ENCODE data around the gene ATXN2. TPM values are rescaled to one million over a fixed set of nuclear protein-coding genes. Genes with fewer than 3 reads are reported as not detected.

Gene ATXN2
- total and polyA plus RNA-seq, 2 of the 4 experiments (the other 2 are of a cell fraction) = 12.4 to 66.5 TPM

GRCh38 chr12:111573476-111573875 is 25.6 kb downstream of the ATXN2 start:
- peaks cover 1% of the 10 kb centered on the region; the same call in 1 of the 2 replicates for H3K36me3 ChIP-seq (ENCODE audit: control insufficient read depth, insufficient read depth, low read length)
- no peak for ATAC-seq (ENCODE audit: low read depth)
- no peak for TF ChIP-seq ELK1 (IDR thresholded peaks at IDR 0.05; ENCODE audit: borderline replicate concordance, low read depth, low read length)
- no peak overlapping the region for H2AFZ ChIP-seq (replicated peaks; ENCODE audit: low read length, poor library complexity)
- ChIA-PET CTCF (interaction anchor here (0.6 kb wide), 1 partner anchor 296 kb away, joined by 3 read pairs; no protein-coding TSS in a partner anchor), POLR2A (ENCODE audit: unreplicated experiment) (no interaction called here)
- H2AK9ac ChIP-seq (replicated peaks; ENCODE audit: low read depth, low read length, poor library complexity) = no peak overlapping the region
- no peak overlapping the region for H2AK5ac ChIP-seq (ENCODE audit: low read depth, low read length)
- no peak overlapping the region for H3K23ac ChIP-seq (ENCODE audit: low read depth, low read length)
- H2BK15ac ChIP-seq (ENCODE audit: low read depth, low read length) = no peak overlapping the region
- dilution Hi-C loops (cut with HindIII; ENCODE audit: low sequenced_read_pairs, unreplicated experiment) (no loop called here), in situ Hi-C loops (cut with MboI; ENCODE audit: low sequenced_read_pairs) (no loop called here), intact Hi-C loops (cut with micrococcal nuclease) (no loop called here)
- peaks cover 16% of the 10 kb centered on the region for H3K4me1 ChIP-seq (ENCODE audit: control insufficient read depth, insufficient read depth, low read length)
- BruUV-seq (replicated peaks) = no TSS peak
- H4K91ac ChIP-seq (ENCODE audit: insufficient read depth, low read depth, low read length) = no peak overlapping the region
- no peak overlapping the region for H3K27ac ChIP-seq (ENCODE audit: insufficient read depth, low read length)
- DNase-seq = no peak
- no peak overlapping the region for H4K5ac ChIP-seq (ENCODE audit: low read depth, low read length)
- peaks cover 77% of the 10 kb centered on the region for H4K20me1 ChIP-seq (ENCODE audit: insufficient read depth, low read length)
- H3K56ac ChIP-seq (ENCODE audit: extremely low read depth, insufficient read depth, low read length) = no peak overlapping the region
- H3K18ac ChIP-seq (ENCODE audit: low read depth, low read length) = no peak overlapping the region
- no peak overlapping the region for H4K8ac ChIP-seq (ENCODE audit: low read depth in 2 of 2, low read length in 2 of 2)
- no peak overlapping the region for H2BK5ac ChIP-seq (ENCODE audit: low read depth, low read length, poor library complexity, severe bottlenecking)
- H3K4ac ChIP-seq (ENCODE audit: low read depth, low read length) = no peak overlapping the region
- no peak overlapping the region for H3K9ac ChIP-seq (ENCODE audit: low read depth, low read length)
- no peaks in the 10 kb centered on the region for H3K9me3 ChIP-seq (ENCODE audit: control insufficient read depth, insufficient read depth, low read length)
- peaks cover 8 to 85% of the 10 kb centered on the region in 2 experiments; a peak in 3 of 4 replicates for H3K79me1 ChIP-seq (ENCODE audit: low read depth in 1 of 2, low read length in 2 of 2)
- no peak overlapping the region for H2BK120ac ChIP-seq (ENCODE audit: low read depth, low read length)
- no CpG with 5 or more reads among the region's 1 CpG for WGBS, 2 experiments (ENCODE audit: extremely low coverage in 2 of 2, insufficient read length in 1 of 2)
- H2BK20ac ChIP-seq (ENCODE audit: low read depth, low read length) = no peak overlapping the region
- H3K4me2 ChIP-seq (ENCODE audit: low read depth, low read length) = no peak overlapping the region
- no peaks in the 10 kb centered on the region for H3K27me3 ChIP-seq (ENCODE audit: control insufficient read depth, insufficient read depth, low read length)
- peaks cover 21% of the 10 kb centered on the region for H3K9me1 ChIP-seq (ENCODE audit: insufficient read depth, low read length)
- no peak overlapping the region for H3K14ac ChIP-seq (replicated peaks; ENCODE audit: low read depth, low read length)
- no peak overlapping the region for H3K4me3 ChIP-seq (ENCODE audit: insufficient read depth, low read depth, low read length)
